HG03025 (cell line): ENCODE measurements around the gene OR5M3.

Experiments used
- ATAC-seq: cut with Tn5 transposase; IDR thresholded peaks from one replicate; pipeline ENCODE4 v1.9.1; 2021; ENCODE audit warnings: mild to moderate bottlenecking, moderate library complexity; ENCODE audit not compliant: unreplicated experiment, low FRiP score

Gene OR5M3

GRCh38 chr11:56473252-56473651, at the start of gene OR5M3:
OR5M3 (minus strand) TSS chr11:56473352; CDS start chr11:56470497, 2,855 bp downstream.
- ATAC-seq, result no peak

- no peak for ATAC-seq
Observed at GRCh38 chr11:56522008-56522407, 48.9 kb upstream of the OR5M3 start.

- no peak for ATAC-seq
Observed at GRCh38 chr11:56513280-56513679, 40.1 kb upstream of the OR5M3 start.

GRCh38 chr11:56509439-56509838, 36.3 kb upstream of the OR5M3 start:
- ATAC-seq, result no peak

DNA sequence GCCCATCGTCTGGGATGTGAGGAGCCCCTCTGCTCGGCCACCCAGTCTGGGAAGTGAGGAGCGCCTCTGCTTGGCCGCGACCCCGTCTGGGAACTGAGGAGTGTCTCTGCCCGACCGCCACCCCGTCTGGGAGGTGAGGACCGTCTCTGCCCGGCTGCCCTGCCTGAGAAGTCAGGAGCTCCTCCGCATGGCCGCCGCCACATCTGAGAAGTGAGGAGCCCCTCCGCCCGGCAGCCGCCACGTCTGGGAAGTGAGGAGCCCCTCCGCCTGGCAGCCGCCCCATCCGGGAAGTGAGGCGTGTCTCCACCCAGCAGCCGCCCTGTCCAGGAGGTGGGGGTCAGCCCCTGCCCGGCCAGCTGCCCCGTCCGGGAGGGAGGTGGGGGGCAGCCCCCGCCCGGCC, 23.9 kb upstream of the OR5M3 start:
- no peak for ATAC-seq

DNA sequence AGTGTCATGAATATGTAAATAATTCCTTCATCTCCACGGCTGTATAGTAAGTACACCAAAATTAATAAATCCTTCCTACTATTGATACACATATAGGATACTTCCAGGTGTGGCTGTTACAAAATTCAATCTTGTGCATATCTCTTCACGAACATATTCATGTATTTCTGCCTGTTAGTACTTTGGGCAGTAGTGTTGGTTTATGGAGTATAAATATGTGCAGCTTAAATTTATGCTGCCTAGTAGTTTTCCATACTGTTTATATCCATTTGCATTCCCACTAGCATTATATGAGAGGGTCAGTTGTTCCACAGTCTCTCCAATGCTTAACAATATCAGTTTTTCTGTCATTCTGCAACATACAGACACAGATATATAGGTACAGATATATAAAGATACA, 22.0 kb upstream of the OR5M3 start:
- no peak for ATAC-seq

- ATAC-seq, result no peak
Observed at GRCh38 chr11:56491270-56491669, 18.1 kb upstream of the OR5M3 start, which contains the start of gene OR5M8. OR5M8 (minus strand) TSS chr11:56491370; CDS start chr11:56491370, 0 bp downstream.

DNA sequence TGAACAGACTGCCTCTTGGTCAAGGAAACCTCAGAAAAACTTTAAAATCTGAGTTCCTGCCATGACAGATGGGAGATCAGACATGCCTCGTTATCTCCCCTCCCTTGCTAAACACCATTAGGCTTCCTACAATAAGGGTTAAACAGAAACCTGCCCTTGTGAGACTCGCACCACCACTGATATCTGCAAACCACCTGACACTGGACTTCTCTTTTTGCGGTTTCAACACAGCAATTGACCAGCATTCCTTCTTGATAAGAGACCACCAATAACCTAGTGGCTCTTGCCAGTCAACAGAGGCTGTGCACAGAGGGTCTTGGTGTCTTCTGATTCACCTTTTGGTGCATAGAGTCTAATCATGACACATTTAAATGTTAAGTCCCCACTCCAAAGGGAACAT, 13.6 kb upstream of the OR5M3 start:
- ATAC-seq, result no peak

GRCh38 chr11:56474729-56475235, 1.6 kb upstream of the OR5M3 start:
- no peak for ATAC-seq

DNA sequence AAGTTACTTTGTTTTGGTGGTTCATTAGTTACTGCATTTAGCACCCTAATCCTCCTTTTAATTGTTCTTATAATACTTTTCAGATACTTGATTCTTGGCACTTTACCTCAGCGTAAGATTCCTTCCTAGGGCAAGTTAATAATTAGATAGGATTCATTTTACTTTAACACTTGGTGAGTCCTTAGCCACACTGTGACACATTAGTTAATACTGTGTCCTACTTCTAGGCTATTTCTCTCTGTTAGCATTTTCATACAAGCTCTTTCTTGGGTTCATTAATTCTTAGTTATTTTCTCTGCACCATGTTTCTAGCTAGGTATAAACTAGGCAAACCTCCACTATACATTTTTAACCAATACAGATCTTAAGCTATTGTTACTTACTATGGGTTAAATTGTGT, 16.1 kb downstream of the OR5M3 start:
- no peak for ATAC-seq

DNA sequence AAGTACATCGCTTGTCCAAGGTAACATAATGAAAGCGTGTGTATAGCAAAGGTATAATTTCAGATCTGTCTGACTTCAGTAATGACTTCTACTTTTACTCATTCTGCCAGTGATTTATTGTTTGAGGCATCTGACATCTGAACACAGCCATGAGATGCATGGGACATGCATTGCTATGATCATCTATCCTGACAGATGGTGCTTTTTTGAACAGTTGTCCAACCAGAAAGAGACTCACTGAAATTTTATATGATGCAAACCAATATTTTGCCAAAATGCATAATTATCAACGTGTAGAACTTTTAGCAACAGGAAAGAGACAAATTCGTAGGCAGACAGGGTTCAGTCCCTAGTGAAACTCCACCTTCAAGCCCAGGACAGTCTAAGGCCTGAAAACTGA, 19.6 kb downstream of the OR5M3 start:
- ATAC-seq, result no peak
